Measurements from ENCODE around the gene APOL3. TPM values are rescaled to one million over a fixed set of nuclear protein-coding genes. Genes with fewer than 3 reads are reported as not detected.
A peak's percentile ranks its signal among the peaks of the same experiment; 100 is the strongest.

APOL3 gene
- total RNA-seq, 2 experiments from 2014 or later, result 50.6 to 55.4 TPM

DNA sequence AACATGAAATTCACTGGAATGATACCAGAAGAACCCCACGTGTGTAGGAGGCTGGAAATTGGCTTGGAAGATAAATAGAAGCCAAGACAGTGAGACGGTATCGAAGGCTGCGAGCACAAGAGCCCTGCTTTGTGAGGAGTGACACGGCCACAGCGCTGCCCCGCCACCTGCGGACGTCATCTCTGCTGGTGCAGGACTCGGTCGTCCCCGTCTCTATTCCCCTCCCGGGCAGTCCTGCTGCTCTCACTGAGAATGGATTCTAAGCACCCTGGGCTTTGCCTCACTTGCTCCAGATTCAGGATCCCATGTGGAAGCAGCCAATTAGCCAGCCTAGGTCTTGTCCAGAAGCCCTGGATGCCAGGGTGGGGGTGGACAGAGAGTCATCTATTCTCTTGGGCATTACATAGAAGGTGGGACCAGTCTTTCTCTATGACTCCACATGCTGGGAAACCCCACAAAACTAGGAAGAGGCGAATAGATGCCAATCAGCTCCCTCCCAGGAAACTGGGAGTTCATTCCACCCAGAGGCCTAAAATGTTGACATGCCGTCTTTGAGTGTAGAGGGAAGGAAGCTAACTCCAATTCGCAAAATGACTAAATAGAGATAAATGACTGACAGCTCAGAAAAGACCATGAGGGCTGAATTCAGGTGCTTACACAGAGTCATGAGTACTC is 25.1 kb downstream of the APOL3 start:
- H3K36me3 Mint-ChIP-seq (ENCODE audit: low read depth), result no peaks in the 10 kb centered on the region
- no peak for DNase-seq
- H3K27me3 Mint-ChIP-seq, result no peaks in the 10 kb centered on the region
- no peak overlapping the region for H3K27ac Mint-ChIP-seq
- no peak for ATAC-seq
- CTCF ChIA-PET, result interaction anchor here (0.6 to 2.7 kb wide), 4 partner anchors 11 to 139 kb away, joined by 3 to 12 read pairs (median 4); partner anchors contain the start of gene APOL2
- H3K4me3 Mint-ChIP-seq, result no peak overlapping the region
- H3K9me3 Mint-ChIP-seq (ENCODE audit: low read depth), result no peaks in the 10 kb centered on the region
- intact Hi-C loops (cut with DNase I, micrococcal nuclease), result no loop called here
- POLR2A ChIA-PET, result interaction anchor here (0.7 kb wide), 1 partner anchor 29 kb away, joined by 4 read pairs; no protein-coding TSS in a partner anchor
- peaks cover 17% of the 10 kb centered on the region for H3K4me1 Mint-ChIP-seq

DNA sequence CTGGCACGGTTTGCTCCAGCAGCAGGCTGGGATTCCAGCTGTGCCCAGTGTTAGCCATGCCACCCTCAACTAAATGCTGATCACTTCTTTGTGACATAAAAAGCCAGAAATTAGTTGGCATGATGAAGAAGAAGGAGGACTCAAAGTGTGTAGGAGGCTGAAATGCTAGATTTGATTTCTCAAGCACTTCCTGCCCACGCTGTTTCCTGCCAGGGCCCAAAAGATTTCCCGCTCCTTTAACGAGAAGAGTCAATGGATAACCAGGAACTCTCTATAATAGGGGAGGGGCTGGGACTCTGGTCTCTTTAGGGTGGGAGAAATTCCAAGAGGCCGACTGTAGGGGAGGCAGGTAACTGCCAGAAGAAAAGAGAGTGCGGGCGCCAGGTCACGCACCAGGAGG is 26.4 kb downstream of the APOL3 start:
- Mint-ChIP-seq H3K36me3 (ENCODE audit: low read depth) (no peaks in the 10 kb centered on the region), H3K27ac (peak overlapping the region; percentile 62)

DNA sequence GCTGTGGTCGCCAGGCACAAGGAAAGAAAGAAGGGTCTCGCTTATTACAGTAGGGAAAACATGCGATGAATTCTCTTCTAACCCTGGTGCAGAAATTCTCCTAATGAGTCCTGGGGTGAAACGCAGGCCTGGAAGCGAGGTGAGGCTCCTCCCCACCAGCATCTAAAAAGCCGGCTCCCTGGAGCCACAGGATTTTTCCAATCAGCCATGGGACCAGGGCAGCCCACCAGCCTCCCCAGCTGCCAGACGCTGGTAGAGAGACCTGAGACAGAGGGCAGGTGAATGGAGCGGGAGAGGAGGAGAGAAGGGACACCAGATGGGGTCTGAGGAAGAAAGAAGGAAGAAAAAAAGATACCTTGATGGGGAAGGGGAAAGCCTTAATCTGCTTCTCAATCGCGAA is 28.6 kb downstream of the APOL3 start:
- CTCF ChIA-PET, result interaction anchor here (0.6 to 1.4 kb wide), 3 partner anchors 8 to 201 kb away, joined by 3 to 4 read pairs (median 3); no protein-coding TSS in a partner anchor
- POLR2A ChIA-PET, result interaction anchor here (0.8 kb wide), 1 partner anchor 8 kb away, joined by 3 read pairs; no protein-coding TSS in a partner anchor
- ATAC-seq, result no peak

More for the DNA sequence above, 26.4 kb downstream of the APOL3 start:
- intact Hi-C loops (cut with DNase I, micrococcal nuclease), result no loop called here
- no peaks in the 10 kb centered on the region for H3K9me3 Mint-ChIP-seq (ENCODE audit: low read depth)
- ATAC-seq (peak; percentile 82), DNase-seq (peak; percentile 20)
- peaks cover 17% of the 10 kb centered on the region for H3K4me1 Mint-ChIP-seq
- CTCF ChIA-PET, result interaction anchor here (0.8 to 2.7 kb wide), 2 partner anchors 10 to 547 kb away, joined by 3 to 12 read pairs; no protein-coding TSS in a partner anchor
- POLR2A ChIA-PET, result interaction anchor here (1.1 kb wide), 1 partner anchor 70 kb away, joined by 3 read pairs; no protein-coding TSS in a partner anchor
- H3K27me3 Mint-ChIP-seq, result no peaks in the 10 kb centered on the region
- no peak overlapping the region for H3K4me3 Mint-ChIP-seq

DNA sequence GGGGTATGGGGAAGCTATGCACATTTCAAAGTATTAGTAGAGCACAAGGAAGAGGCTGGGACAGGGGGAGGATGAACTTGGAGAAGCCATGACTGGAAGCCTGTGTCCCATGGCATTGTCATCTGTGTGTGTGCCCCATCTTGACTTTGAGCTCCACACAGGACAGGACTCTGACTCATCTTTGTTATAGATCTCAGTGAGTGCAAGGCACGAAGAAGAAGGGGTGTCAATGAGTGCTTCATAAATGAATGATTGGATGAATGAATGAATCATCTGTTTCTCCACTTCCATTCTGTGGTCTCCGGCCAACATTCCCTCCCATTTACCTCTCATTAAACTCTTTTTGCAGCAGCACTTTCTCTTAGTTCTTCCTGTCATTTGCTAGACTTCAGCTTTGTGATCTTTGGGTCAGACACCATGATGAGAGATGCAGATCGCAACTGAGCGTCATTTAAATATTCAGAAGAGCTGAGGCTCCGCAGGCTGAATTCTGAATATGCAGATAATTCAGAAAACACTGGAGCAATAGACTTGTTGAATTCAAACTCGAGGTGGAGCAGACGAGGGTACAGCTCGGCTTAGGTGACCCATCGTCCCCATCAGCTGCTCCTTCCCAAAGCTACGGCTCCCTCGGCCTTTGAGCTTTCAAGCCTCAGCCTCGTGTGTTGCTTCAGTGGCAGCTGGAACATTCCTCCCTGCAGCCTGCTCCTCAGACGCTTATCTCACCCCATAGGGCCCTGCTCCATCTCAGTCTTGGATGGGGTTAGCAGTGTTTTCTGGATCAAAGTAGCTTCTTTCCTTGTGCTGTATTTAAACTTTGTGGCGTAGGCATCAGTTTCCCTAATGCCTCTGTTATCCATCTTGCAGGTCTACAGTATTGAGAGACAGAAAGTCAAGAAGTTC is 30.8 kb downstream of the APOL3 start:
- H3K9me3 Mint-ChIP-seq (ENCODE audit: low read depth), result no peaks in the 10 kb centered on the region
- POLR2A ChIA-PET, result no interaction called here
- H3K36me3 Mint-ChIP-seq (ENCODE audit: low read depth), result no peaks in the 10 kb centered on the region
- CTCF ChIA-PET, result interaction anchor here (0.6 to 1.7 kb wide), 6 partner anchors 9 to 744 kb away, joined by 3 to 8 read pairs (median 3); no protein-coding TSS in a partner anchor
- intact Hi-C loops (cut with DNase I, micrococcal nuclease), result loop anchor here (10.0 kb wide), 3 partner anchors 375 to 775 kb away; no protein-coding TSS in a partner anchor
- H3K27ac Mint-ChIP-seq, result no peak overlapping the region
- DNase-seq (no peak), ATAC-seq (no peak)
- peaks cover 16% of the 10 kb centered on the region for H3K4me1 Mint-ChIP-seq
- no peaks in the 10 kb centered on the region for H3K27me3 Mint-ChIP-seq
- no peak overlapping the region for H3K4me3 Mint-ChIP-seq

More for the DNA sequence above, 28.6 kb downstream of the APOL3 start:
- Mint-ChIP-seq H3K9me3 (ENCODE audit: low read depth) (no peaks in the 10 kb centered on the region), H3K4me3 (no peak overlapping the region), H3K36me3 (ENCODE audit: low read depth) (no peaks in the 10 kb centered on the region), H3K4me1 (peaks cover 17% of the 10 kb centered on the region), H3K27me3 (no peaks in the 10 kb centered on the region), H3K27ac (no peak overlapping the region)
- intact Hi-C loops (cut with DNase I, micrococcal nuclease), result no loop called here
- DNase-seq, result no peak

DNA sequence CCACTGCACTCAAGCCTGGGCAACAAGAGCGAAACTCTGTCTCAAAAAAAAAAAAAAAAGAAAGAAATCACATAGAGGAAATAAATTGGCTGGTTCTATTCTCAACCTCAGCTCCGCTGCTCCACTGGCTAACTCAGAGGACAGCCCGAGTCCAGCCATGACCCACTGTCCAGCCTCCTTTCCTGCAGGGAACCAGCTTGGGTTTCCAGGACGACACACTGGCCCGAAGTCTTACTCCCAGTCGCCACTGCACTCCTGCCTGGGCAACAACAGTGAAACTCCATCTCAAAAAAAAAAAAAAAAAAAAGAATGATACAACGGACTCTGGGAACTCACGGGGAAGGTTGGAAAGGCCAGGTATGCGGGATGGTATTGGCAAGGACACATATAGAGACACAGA is 31.5 kb downstream of the APOL3 start:
- Mint-ChIP-seq H3K4me1 (peaks cover 13% of the 10 kb centered on the region), H3K4me3 (no peak overlapping the region), H3K9me3 (ENCODE audit: low read depth) (no peaks in the 10 kb centered on the region), H3K27me3 (no peaks in the 10 kb centered on the region), H3K27ac (no peak overlapping the region), H3K36me3 (ENCODE audit: low read depth) (no peaks in the 10 kb centered on the region)
- ATAC-seq (no peak), DNase-seq (no peak)
- CTCF ChIA-PET, result interaction anchor here (1.0 to 1.7 kb wide), 3 partner anchors 8 to 63 kb away, joined by 3 to 8 read pairs (median 3); no protein-coding TSS in a partner anchor
- POLR2A ChIA-PET, result no interaction called here
- intact Hi-C loops (cut with DNase I, micrococcal nuclease), result loop anchor here (10.0 kb wide), 3 partner anchors 374 to 774 kb away; no protein-coding TSS in a partner anchor

DNA sequence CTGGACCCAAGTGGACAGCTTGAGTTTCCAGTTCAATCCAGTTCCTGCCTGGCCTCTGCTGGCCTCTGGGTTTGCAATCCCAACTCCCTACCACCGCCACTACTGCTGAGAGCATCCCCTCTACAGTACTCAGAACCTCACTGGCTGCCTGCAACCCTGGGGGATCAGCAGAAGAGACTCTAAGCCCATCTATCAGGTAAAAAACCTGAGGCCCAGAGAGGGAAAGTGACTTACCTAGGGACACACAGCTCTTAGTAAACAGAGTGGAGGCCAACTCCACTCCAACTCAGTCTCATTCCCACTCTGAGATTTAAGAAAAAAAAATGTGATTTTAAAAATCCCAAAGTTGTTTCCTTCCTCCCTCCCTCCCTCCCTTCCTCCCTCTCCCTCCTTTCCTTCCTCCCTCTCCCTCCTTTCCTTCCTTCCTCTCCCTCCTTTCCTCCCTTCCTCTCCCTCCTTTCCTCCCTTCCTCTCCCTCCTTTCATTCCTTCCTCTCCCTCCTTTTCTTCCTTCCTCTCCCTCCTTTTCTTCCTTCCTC is 34.5 kb downstream of the APOL3 start:
- ChIA-PET CTCF (interaction anchor here (0.6 to 2.1 kb wide), 5 partner anchors 12 to 775 kb away, joined by 3 to 8 read pairs (median 3); no protein-coding TSS in a partner anchor), POLR2A (no interaction called here)
- Mint-ChIP-seq H3K36me3 (ENCODE audit: low read depth) (no peaks in the 10 kb centered on the region), H3K27me3 (no peaks in the 10 kb centered on the region), H3K4me3 (no peak overlapping the region), H3K27ac (no peak overlapping the region), H3K9me3 (ENCODE audit: low read depth) (no peaks in the 10 kb centered on the region), H3K4me1 (peaks cover 10% of the 10 kb centered on the region)
- intact Hi-C loops (cut with DNase I, micrococcal nuclease), result loop anchor here (10.0 kb wide), 3 partner anchors 371 to 771 kb away; no protein-coding TSS in a partner anchor
- no peak for ATAC-seq
- no peak for DNase-seq

DNA sequence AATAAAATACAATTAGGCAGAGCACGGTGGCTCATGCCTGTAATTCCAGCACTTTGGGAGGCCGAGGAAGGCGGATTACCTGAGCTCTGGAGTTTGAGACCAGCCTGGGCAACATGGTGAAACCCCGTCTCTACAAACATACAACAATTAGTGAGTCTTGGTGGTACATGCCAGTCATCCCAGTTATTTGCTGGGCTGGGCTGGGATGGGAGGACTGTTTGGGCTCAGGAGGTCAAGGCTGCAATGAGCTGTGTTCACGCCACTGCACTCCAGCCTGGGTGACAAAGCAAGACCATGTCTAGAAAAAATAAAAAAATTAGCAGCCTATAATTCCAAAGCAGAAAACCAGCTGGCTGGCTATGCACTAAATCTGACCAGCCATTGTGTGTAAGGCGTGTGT is 35.1 kb downstream of the APOL3 start:
- CTCF ChIA-PET, result interaction anchor here (0.6 to 2.1 kb wide), 10 partner anchors 11 to 774 kb away, joined by 3 to 8 read pairs (median 3); partner anchors contain the start of gene RBFOX2
- intact Hi-C loops (cut with DNase I, micrococcal nuclease), result loop anchor here (10.0 kb wide), 3 partner anchors 371 to 771 kb away; no protein-coding TSS in a partner anchor
- no peak for ATAC-seq
- POLR2A ChIA-PET, result no interaction called here
- Mint-ChIP-seq H3K4me1 (peaks cover 10% of the 10 kb centered on the region), H3K9me3 (ENCODE audit: low read depth) (no peaks in the 10 kb centered on the region), H3K36me3 (ENCODE audit: low read depth) (no peaks in the 10 kb centered on the region), H3K4me3 (no peak overlapping the region), H3K27me3 (no peaks in the 10 kb centered on the region), H3K27ac (no peak overlapping the region)
- no peak for DNase-seq

DNA sequence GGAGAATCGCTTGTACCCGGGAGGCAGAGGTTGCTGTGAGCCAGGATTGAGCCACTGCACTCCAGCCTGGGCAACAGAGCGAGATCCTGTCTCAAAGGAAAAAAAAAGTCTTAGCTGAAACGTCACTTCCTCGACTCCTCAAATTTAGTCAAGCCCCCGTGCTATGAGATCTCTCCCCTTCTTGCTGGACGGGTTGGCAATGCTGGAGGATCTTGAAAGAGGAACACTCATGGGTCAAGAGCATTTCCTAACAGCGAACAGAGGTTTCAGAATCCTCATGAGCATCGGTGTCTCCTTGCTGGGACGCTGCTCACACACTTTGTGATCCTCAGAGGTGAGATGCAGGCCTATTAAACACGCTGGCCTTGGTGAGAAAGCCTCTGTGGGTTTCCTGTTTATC is 35.9 kb downstream of the APOL3 start:
- DNase-seq (no peak), ATAC-seq (no peak)
- intact Hi-C loops (cut with DNase I, micrococcal nuclease), result loop anchor here (1.0 to 10.0 kb wide), 10 partner anchors 57 to 774 kb away; no protein-coding TSS in a partner anchor
- ChIA-PET POLR2A (no interaction called here), CTCF (interaction anchor here (0.5 to 2.1 kb wide), 30 partner anchors 8 to 1080 kb away, joined by 3 to 12 read pairs (median 3); partner anchors contain the start of genes APOL1, APOL3 and RBFOX2)
- H3K4me1 Mint-ChIP-seq, result peaks cover 10% of the 10 kb centered on the region
- no peaks in the 10 kb centered on the region for H3K36me3 Mint-ChIP-seq (ENCODE audit: low read depth)
- no peak overlapping the region for H3K27ac Mint-ChIP-seq
- no peaks in the 10 kb centered on the region for H3K27me3 Mint-ChIP-seq
- H3K9me3 Mint-ChIP-seq (ENCODE audit: low read depth), result no peaks in the 10 kb centered on the region
- no peak overlapping the region for H3K4me3 Mint-ChIP-seq

DNA sequence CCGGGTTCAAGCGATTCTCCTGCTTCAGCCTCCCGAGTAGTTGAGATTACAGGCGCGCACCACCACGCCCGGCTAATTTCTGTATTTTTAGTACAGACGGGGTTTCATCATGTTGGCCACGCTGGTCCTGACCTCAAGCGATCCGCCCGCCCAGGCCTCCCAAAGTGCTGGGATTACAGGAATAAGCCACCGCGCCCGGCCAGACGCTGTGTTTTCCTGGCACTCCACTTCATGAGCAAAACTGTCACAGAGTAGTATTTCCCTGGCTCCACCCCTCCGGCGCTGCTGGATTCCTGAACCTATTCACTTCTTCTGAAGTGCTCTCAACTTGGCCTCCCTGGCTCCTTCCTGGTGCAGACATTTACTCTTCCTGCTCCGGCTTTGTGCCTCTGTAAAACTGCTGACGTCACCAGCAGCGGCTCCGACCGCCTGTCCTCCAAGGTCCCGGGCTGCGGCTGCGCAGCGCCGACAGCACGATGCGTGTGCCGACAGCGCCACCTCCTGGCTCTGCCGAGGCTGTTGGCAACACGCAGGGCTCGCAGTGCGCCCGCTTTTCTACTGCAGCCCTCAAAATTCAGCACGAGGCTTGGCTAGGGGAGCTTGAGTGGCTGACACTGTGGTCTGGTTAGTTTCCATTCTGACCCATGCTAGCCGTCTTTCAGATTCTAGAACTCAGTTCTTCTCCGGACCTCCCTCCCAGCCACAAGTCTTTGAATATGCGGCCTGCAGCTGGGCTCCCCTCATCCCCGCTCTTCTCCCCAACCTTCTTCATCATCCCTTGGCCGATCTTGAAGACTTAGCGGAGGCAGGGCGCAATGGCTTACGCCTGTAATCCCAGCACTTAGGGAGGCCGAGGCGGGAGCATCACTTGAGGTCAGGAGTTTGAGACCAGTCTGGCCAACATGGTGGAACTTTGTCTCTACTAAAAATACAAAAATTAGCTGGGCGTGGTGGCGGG is 36.6 kb downstream of the APOL3 start:
- ChIA-PET CTCF (interaction anchor here (0.5 to 2.1 kb wide), 31 partner anchors 9 to 1079 kb away, joined by 3 to 12 read pairs (median 3); partner anchors contain the start of genes APOL1, APOL3 and RBFOX2), POLR2A (interaction anchor here (0.7 kb wide), 1 partner anchor 205 kb away, joined by 3 read pairs; no protein-coding TSS in a partner anchor)
- peak; percentile 97 for DNase-seq
- ATAC-seq, result peak; percentile 99
- Mint-ChIP-seq H3K36me3 (ENCODE audit: low read depth) (no peaks in the 10 kb centered on the region), H3K4me1 (peaks cover 10% of the 10 kb centered on the region), H3K27me3 (no peaks in the 10 kb centered on the region), H3K4me3 (peak overlapping the region; percentile 62), H3K27ac (peak overlapping the region; percentile 83), H3K9me3 (ENCODE audit: low read depth) (no peaks in the 10 kb centered on the region)
- intact Hi-C loops (cut with DNase I, micrococcal nuclease), result loop anchor here (1.0 to 10.0 kb wide), 10 partner anchors 57 to 774 kb away; no protein-coding TSS in a partner anchor

All from activated CD4-positive, alpha-beta T cell treated with anti-CD3 and anti-CD28 coated beads for 36 hours (primary cell).